OCI-LY3 (cell line): ENCODE results near the gene SYNDIG1.

Source experiments
- H2AFZ ChIP-seq: fragments of 200-600, 300-600 bp; shearing (Covaris generic); 2 replicates; pipeline ENCODE4 v1.6.0; 2014; ENCODE audit warnings: antibody characterized with exemption, low read depth, low read length
- H3K27ac ChIP-seq: fragments of 200-600, 300-600 bp; sonication (generic); 2 replicates; pipeline ENCODE4 v1.5.1; 2014; ENCODE audit warnings: mild to moderate bottlenecking, low read length, moderate library complexity, mixed read lengths
- H3K27me3 ChIP-seq: fragments of 200-600, 300-600 bp; sonication (generic); 2 replicates; pipeline ENCODE4 v1.6.1; 2014; ENCODE audit warnings: low read depth, low read length, mixed read lengths
- H3K36me3 ChIP-seq: fragments of 200-600, 300-600 bp; sonication (generic); replicated peaks from 2 replicates; pipeline ENCODE3; 2014; ENCODE audit warnings: low read depth, low read length, mixed read lengths
- H3K4me1 ChIP-seq: fragments of 300-600, 200-600 bp; sonication (generic); 2 replicates; pipeline ENCODE4 v1.6.1; 2014; ENCODE audit warnings: low read length, mixed read lengths
- H3K4me2 ChIP-seq: fragments of 200-600, 300-600 bp; sonication (generic); 2 replicates; pipeline ENCODE4 v1.6.1; 2014; ENCODE audit warnings: low read length, mixed read lengths
- H3K4me3 ChIP-seq: fragments of 300-600, 200-600 bp; sonication (generic); 2 replicates; pipeline ENCODE4 v1.5.1; 2014; ENCODE audit warnings: antibody characterized with exemption, mild to moderate bottlenecking, low read length, moderate library complexity
- H3K79me2 ChIP-seq: fragments of 300-600, 200-600 bp; shearing (Covaris generic); 2 replicates; pipeline ENCODE4 v1.6.1; 2014; ENCODE audit warnings: mild to moderate bottlenecking, low read length, mixed read lengths
- H3K9ac ChIP-seq: fragments of 300-600, 200-600 bp; shearing (Covaris generic); 2 replicates; pipeline ENCODE4 v1.6.0; 2014; ENCODE audit warnings: mild to moderate bottlenecking, low read length, moderate library complexity
- H3K9me3 ChIP-seq: fragments of 200-600, 300-600 bp; shearing (Covaris generic); 2 replicates; pipeline ENCODE4 v1.6.1; 2014; ENCODE audit warnings: low read length, mixed read lengths; ENCODE audit not compliant: insufficient read depth
- H4K20me1 ChIP-seq: fragments of 200-600, 300-600 bp; sonication (generic); 2 replicates; pipeline ENCODE4 v1.6.1; 2016; ENCODE audit warnings: low read length, mixed read lengths; ENCODE audit not compliant: insufficient read depth
- EZH2phosphoT487 ChIP-seq: fragments of 200-600 bp; shearing (Covaris generic); IDR thresholded peaks from 2 replicates; pipeline ENCODE4 v1.6.1; 2018; ENCODE audit warnings: antibody characterized with exemption, mixed run types, low read depth
- TF ChIP-seq, protein P1 (sequence below): fragments of 200-600, 300-600 bp; sonication (generic); IDR thresholded peaks from 2 replicates; pipeline ENCODE4 v1.5.1; 2014; ENCODE audit warnings: antibody characterized with exemption, low read length, low read depth

SYNDIG1 gene

GRCh38 chr20:24456398-24456781, 13.0 kb upstream of the SYNDIG1 start:
- H4K20me1 ChIP-seq: no peaks in the 10 kb centered on the region
- no peak overlapping the region for H3K4me2 ChIP-seq
- H3K4me3 ChIP-seq: no peak overlapping the region
- H3K9ac ChIP-seq: no peak overlapping the region
- no peaks in the 10 kb centered on the region for H3K9me3 ChIP-seq
- no peak overlapping the region for H2AFZ ChIP-seq
- H3K4me1 ChIP-seq: peaks cover 13% of the 10 kb centered on the region
- TF ChIP-seq, protein P1, sequence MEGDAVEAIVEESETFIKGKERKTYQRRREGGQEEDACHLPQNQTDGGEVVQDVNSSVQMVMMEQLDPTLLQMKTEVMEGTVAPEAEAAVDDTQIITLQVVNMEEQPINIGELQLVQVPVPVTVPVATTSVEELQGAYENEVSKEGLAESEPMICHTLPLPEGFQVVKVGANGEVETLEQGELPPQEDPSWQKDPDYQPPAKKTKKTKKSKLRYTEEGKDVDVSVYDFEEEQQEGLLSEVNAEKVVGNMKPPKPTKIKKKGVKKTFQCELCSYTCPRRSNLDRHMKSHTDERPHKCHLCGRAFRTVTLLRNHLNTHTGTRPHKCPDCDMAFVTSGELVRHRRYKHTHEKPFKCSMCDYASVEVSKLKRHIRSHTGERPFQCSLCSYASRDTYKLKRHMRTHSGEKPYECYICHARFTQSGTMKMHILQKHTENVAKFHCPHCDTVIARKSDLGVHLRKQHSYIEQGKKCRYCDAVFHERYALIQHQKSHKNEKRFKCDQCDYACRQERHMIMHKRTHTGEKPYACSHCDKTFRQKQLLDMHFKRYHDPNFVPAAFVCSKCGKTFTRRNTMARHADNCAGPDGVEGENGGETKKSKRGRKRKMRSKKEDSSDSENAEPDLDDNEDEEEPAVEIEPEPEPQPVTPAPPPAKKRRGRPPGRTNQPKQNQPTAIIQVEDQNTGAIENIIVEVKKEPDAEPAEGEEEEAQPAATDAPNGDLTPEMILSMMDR: no peak
- TF ChIP-seq EZH2phosphoT487: no peak
- peaks cover 32% of the 10 kb centered on the region for H3K27me3 ChIP-seq
- H3K27ac ChIP-seq: no peak overlapping the region
- H3K36me3 ChIP-seq: no peaks in the 10 kb centered on the region
- H3K79me2 ChIP-seq: no peaks in the 10 kb centered on the region

- Histone ChIP-seq H3K27me3 (peaks cover 32% of the 10 kb centered on the region), H2AFZ (no peak overlapping the region), H3K4me3 (no peak overlapping the region), H3K4me1 (peaks cover 13% of the 10 kb centered on the region), H3K9me3 (no peaks in the 10 kb centered on the region), H3K4me2 (no peak overlapping the region), H3K27ac (no peak overlapping the region), H3K79me2 (no peaks in the 10 kb centered on the region), H3K36me3 (no peaks in the 10 kb centered on the region), H3K9ac (no peak overlapping the region), H4K20me1 (no peaks in the 10 kb centered on the region)
- no peak for TF ChIP-seq EZH2phosphoT487
- TF ChIP-seq, protein P1: no peak
These were observed 11.0 kb upstream of the SYNDIG1 start for GRCh38 chr20:24458436-24458835.

DNA sequence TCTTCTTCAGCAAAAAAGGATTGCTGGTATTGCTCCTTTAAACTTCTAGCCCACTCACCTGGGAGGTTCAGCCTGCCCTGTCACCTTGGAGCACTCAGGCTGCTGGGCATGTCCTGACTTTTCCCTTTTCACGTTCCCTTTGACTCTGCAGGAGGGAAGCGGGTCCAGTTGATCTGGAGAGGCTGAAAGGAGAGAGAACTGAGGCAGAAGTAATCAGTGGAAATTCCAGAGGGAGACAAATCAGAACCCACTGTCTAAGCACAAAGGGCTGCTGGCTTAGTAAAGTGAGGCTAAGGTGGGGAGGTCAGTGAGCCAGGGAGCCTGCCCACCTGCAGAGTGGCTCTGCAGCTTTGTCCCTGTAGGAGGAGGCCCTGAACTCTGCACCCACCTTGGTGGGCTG, 9.7 kb upstream of the SYNDIG1 start:
- Histone ChIP-seq H3K9me3 (no peaks in the 10 kb centered on the region), H4K20me1 (no peaks in the 10 kb centered on the region), H3K4me2 (no peak overlapping the region), H3K79me2 (no peaks in the 10 kb centered on the region), H3K36me3 (no peaks in the 10 kb centered on the region), H2AFZ (no peak overlapping the region), H3K4me3 (no peak overlapping the region), H3K27ac (no peak overlapping the region), H3K9ac (no peak overlapping the region), H3K27me3 (peaks cover 36% of the 10 kb centered on the region), H3K4me1 (no peaks in the 10 kb centered on the region)
- no peak for TF ChIP-seq EZH2phosphoT487
- TF ChIP-seq, protein P1: no peak

- Histone ChIP-seq H3K4me1 (no peaks in the 10 kb centered on the region), H3K4me3 (no peak overlapping the region)
These were observed 8.7 kb upstream of the SYNDIG1 start for GRCh38 chr20:24460712-24461111.

More at GRCh38 chr20:24460712-24461111, 8.7 kb upstream of the SYNDIG1 start:
- Histone ChIP-seq H3K27ac (no peak overlapping the region), H3K9me3 (no peaks in the 10 kb centered on the region), H3K36me3 (no peaks in the 10 kb centered on the region), H2AFZ (no peak overlapping the region), H3K79me2 (no peaks in the 10 kb centered on the region), H3K4me2 (no peak overlapping the region), H3K27me3 (peaks cover 37% of the 10 kb centered on the region), H4K20me1 (no peaks in the 10 kb centered on the region), H3K9ac (no peak overlapping the region)
- TF ChIP-seq EZH2phosphoT487: no peak
- TF ChIP-seq, protein P1: no peak
